Head of caudate nucleus (tissue), 42 donors: ENCODE data around the gene PCDHGC3.

Experiments
- DNase-seq, 42 donors: peaks; one replicate each; pipeline versions ENCODE4 v3.0.0 to v3.0.0-alpha.2; 2020 to 2021; ENCODE audit warnings: mixed read lengths in 7 of 42
- intact Hi-C: fragments of 100-400 bp; cut with DNase I; formaldehyde crosslinking; loops from one replicate; pipeline ENCODE4 v1.15.0; 2022

PCDHGC3 gene

GRCh38 chr5:141515946-141516671 lies 40.3 kb downstream of the PCDHGC3 start:
- intact Hi-C loops = no loop called here
- no peak for DNase-seq

- intact Hi-C loops = no loop called here
- no peak for DNase-seq
Measured at GRCh38 chr5:141516672-141517025, 40.9 kb downstream of the PCDHGC3 start.

- DNase-seq = no peak
- intact Hi-C loops = no loop called here
Measured at GRCh38 chr5:141517312-141517711, 41.5 kb downstream of the PCDHGC3 start.

- intact Hi-C loops = no loop called here
- no peak for DNase-seq
Measured at GRCh38 chr5:141517880-141518617, 42.3 kb downstream of the PCDHGC3 start.

GRCh38 chr5:141518618-141519015 lies 42.9 kb downstream of the PCDHGC3 start:
- intact Hi-C loops = no loop called here
- peak in 2 of 42 donors; percentile 34 for DNase-seq

- peak in 2 of 42 donors; percentile 10 to 18 for DNase-seq
- intact Hi-C loops = loop anchor here (5.0 to 10.0 kb wide), 2 partner anchors 37 to 95 kb away; partner anchors contain the start of gene PCDHGA11
Measured at GRCh38 chr5:141519605-141520565, 44.1 kb downstream of the PCDHGC3 start.

GRCh38 chr5:141521244-141521781 lies 45.5 kb downstream of the PCDHGC3 start:
- DNase-seq = peak in 26 of 42 donors; percentile 25 to 86 (median 62)
- intact Hi-C loops = loop anchor here (5.0 to 10.0 kb wide), 2 partner anchors 36 to 97 kb away; partner anchors contain the start of gene PCDHGA11

GRCh38 chr5:141522301-141522700 lies 46.5 kb downstream of the PCDHGC3 start:
- DNase-seq = no peak
- intact Hi-C loops = loop anchor here (5.0 to 10.0 kb wide), 2 partner anchors 35 to 98 kb away; partner anchors contain the start of gene PCDHGA11

- intact Hi-C loops = loop anchor here (5.0 to 10.0 kb wide), 2 partner anchors 33 to 99 kb away; partner anchors contain the start of gene PCDHGA11
- no peak for DNase-seq
Measured at GRCh38 chr5:141523991-141524390, 48.2 kb downstream of the PCDHGC3 start.

- intact Hi-C loops = loop anchor here (5.0 to 10.0 kb wide), 2 partner anchors 32 to 100 kb away; partner anchors contain the start of gene PCDHGA11
- DNase-seq = peak; percentile 58 to 94 (median 83)
Measured at GRCh38 chr5:141524604-141525597, 49.1 kb downstream of the PCDHGC3 start.

- intact Hi-C loops = loop anchor here (10.0 kb wide), 1 partner anchor 101 kb away; the partner anchor contains the start of gene PCDHGA11
- DNase-seq = no peak
Measured at GRCh38 chr5:141525653-141526052, 49.9 kb downstream of the PCDHGC3 start.

GRCh38 chr5:141527426-141527825 lies 51.7 kb downstream of the PCDHGC3 start:
- DNase-seq = no peak
- intact Hi-C loops = loop anchor here (10.0 kb wide), 1 partner anchor 103 kb away; the partner anchor contains the start of gene PCDHGA11
